OCI-LY7 (cell line): ENCODE data around the gene HSD11B1.

Experiments used
- EZH2phosphoT487 ChIP-seq: fragments of 200-600 bp; sonication (generic); IDR thresholded peaks from 2 replicates; pipeline ENCODE4 v1.6.1; 2018; ENCODE audit warnings: low read depth, borderline replicate concordance, mild to moderate bottlenecking, mixed run types, antibody characterized with exemption, low read length, moderate library complexity, mixed read lengths
- TF ChIP-seq, protein P1 (sequence below): fragments of 200-600 bp; sonication (generic); conservative IDR thresholded peaks from 2 replicates; pipeline ENCODE4 v1.5.1; 2014; ENCODE audit warnings: mild to moderate bottlenecking, antibody characterized with exemption, low read length, moderate library complexity, mixed read lengths

GRCh38 chr1:209721323-209721722 is 16.7 kb downstream of the HSD11B1 start:
- TF ChIP-seq, protein P1, sequence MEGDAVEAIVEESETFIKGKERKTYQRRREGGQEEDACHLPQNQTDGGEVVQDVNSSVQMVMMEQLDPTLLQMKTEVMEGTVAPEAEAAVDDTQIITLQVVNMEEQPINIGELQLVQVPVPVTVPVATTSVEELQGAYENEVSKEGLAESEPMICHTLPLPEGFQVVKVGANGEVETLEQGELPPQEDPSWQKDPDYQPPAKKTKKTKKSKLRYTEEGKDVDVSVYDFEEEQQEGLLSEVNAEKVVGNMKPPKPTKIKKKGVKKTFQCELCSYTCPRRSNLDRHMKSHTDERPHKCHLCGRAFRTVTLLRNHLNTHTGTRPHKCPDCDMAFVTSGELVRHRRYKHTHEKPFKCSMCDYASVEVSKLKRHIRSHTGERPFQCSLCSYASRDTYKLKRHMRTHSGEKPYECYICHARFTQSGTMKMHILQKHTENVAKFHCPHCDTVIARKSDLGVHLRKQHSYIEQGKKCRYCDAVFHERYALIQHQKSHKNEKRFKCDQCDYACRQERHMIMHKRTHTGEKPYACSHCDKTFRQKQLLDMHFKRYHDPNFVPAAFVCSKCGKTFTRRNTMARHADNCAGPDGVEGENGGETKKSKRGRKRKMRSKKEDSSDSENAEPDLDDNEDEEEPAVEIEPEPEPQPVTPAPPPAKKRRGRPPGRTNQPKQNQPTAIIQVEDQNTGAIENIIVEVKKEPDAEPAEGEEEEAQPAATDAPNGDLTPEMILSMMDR, result no peak
- TF ChIP-seq EZH2phosphoT487, result no peak
